Smooth muscle cell (in vitro differentiated cells): Measurements from ENCODE around the gene SFMBT1. TPM values are rescaled to one million over a fixed set of nuclear protein-coding genes. Genes with fewer than 3 reads are reported as not detected.

Experiments used
- DNase-seq: peaks from one replicate; lab custom pipeline; 2025; ENCODE audit not compliant: unreplicated experiment; lab: John Stamatoyannopoulos, UW
- H2AFZ ChIP-seq: fragments of 200-600 bp; sonication (generic); 2 replicates; pipeline ENCODE4 v1.6.0; 2016; ENCODE audit warnings: antibody characterized with exemption, low read depth, mild to moderate bottlenecking
- H3F3A ChIP-seq: fragments of 200-600 bp; sonication (generic); 2 replicates; pipeline ENCODE4 v1.6.0; 2017; ENCODE audit warnings: antibody characterized with exemption, low read depth
- H3K27ac ChIP-seq: fragments of 200-600 bp; sonication (generic); 2 replicates; pipeline ENCODE4 v1.5.1; 2016; ENCODE audit warnings: low read depth, mild to moderate bottlenecking
- H3K27me3 ChIP-seq: fragments of 200-600 bp; sonication (generic); 2 replicates; pipeline ENCODE4 v1.6.1; 2016; ENCODE audit warnings: low read depth, mild to moderate bottlenecking
- H3K36me3 ChIP-seq: fragments of 200-600 bp; sonication (generic); 2 replicates; pipeline ENCODE4 v1.5.1; 2016; ENCODE audit warnings: low read depth
- H3K4me1 ChIP-seq: fragments of 200-600 bp; sonication (generic); 2 replicates; pipeline ENCODE4 v1.5.1; 2016; ENCODE audit warnings: low read depth
- H3K4me2 ChIP-seq: fragments of 200-600 bp; sonication (generic); 2 replicates; pipeline ENCODE4 v1.6.0; 2016; ENCODE audit warnings: mild to moderate bottlenecking
- H3K4me3 ChIP-seq: fragments of 200-600 bp; sonication (generic); 2 replicates; pipeline ENCODE4 v1.5.1; 2016; ENCODE audit warnings: mild to moderate bottlenecking
- H3K79me2 ChIP-seq: fragments of 200-600 bp; sonication (generic); 2 replicates; pipeline ENCODE4 v1.6.0; 2016; ENCODE audit warnings: low read depth, mild to moderate bottlenecking
- H3K9ac ChIP-seq: fragments of 200-600 bp; sonication (generic); 2 replicates; pipeline ENCODE4 v1.6.0; 2016; ENCODE audit warnings: low read depth
- H3K9me3 ChIP-seq: fragments of 200-600 bp; sonication (generic); replicated peaks from 2 replicates; pipeline ENCODE4 v1.5.1; 2016; ENCODE audit warnings: low read depth
- H4K20me1 ChIP-seq: fragments of 200-600 bp; sonication (generic); 2 replicates; pipeline ENCODE4 v1.6.0; 2016; ENCODE audit warnings: low read depth
- WGBS: methylation state at CpG from one replicate; pipeline ENCODE4 v1.1.7; 2016; ENCODE audit warnings: low lambda C conversion rate; 5-methylcytosine and 5-hydroxymethylcytosine counted together
- polyA plus RNA-seq: library from polyadenylated mRNA; unstranded; fragments of >200 nt; fragmentation: Nextera tagmentation; extraction: Ambion mirVana; gene quantifications from 2 replicates; pipeline ENCODE4 v1.2.1, GENCODE V29; 2016
- total RNA-seq: library from RNA; depleted of rRNA; stranded (reverse); fragments of >200 nt; gene quantifications from 2 replicates; pipeline ENCODE4 v1.2.3, GENCODE V29; 2014
- TF ChIP-seq, protein P1 (sequence below): fragments of 200-600 bp; sonication (generic); IDR thresholded peaks from 2 replicates; pipeline ENCODE4 v1.5.1; 2017; ENCODE audit warnings: borderline replicate concordance, mild to moderate bottlenecking, antibody characterized with exemption; ENCODE audit not compliant: insufficient read depth, poor library complexity, severe bottlenecking

Gene SFMBT1
- total and polyA plus RNA-seq, 2 experiments from 2014 or later: 1.4 to 2.2 TPM

DNA sequence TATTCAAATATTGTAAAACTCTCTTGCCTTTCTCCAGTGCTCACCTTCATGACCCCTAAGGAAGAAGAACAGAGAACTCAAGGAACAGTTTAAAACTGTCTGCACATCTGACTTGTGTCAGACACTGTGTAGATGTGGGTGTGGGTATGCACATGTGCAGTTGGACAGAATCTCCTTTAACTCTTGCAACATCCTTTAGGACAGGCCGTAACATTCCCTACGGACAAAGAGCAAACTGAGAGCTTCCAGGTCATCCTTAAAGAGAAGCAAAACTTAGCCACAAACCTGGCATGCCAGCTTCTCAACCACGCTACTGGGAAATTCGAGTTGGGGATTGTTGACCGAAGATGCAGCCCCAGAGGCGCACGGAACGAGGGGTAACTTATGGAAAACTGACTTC is 4.1 kb upstream of the SFMBT1 start:
- no peak for DNase-seq

DNA sequence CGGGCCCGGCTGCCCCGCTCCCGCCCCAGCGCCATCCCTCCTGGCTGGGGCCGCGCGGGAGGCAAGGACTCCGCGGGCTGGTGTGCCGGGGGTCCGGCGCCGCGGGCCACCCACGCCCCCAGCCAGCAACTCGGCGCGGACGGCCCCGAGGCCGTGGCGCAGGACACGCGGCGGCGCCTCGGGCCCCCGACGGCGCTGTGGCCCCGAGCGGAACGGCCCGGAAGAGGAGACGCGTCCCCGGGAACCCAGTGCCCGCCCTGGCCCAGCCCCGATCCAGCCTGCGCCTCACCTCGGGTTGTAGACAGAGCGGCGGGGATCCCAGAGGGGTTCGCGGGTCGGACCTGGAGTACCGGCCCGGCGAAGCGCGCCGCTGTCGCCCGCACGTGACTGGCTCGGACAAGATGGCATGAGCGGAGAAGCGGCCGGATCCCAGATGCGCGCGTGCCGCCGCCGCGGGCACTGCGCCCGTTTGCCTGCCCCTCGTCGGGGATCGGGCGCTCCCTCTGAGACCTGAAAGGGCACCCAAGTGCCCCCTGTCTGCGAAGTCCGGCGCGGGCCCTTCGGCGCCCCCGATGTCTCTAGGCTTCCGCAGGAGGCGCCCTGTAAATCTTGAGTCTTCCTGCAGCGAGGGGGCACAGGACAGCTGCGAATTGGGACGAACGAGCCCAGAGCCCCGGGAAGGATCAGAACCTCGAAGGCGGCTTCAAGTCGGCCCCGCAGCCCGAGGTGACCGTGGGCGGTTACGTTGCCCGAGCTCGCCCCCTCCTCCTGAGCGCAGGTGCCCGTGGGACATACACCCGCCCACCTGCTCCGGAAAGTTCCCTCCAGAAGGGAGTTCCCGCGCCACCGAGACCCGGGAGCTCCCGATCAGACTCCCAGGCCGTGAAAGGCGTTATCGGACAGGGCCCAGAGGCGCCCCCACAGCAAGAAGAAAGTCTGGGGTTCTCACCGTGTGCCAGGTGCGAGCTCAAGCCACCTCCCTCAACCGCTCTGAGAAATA is 598 bp upstream of the SFMBT1 start:
- peaks cover 4% of the 10 kb centered on the region for H3K79me2 ChIP-seq
- H3F3A ChIP-seq: peaks cover 14% of the 10 kb centered on the region
- no peak for DNase-seq
- H3K9me3 ChIP-seq: no peaks in the 10 kb centered on the region
- no peak overlapping the region for H3K27ac ChIP-seq
- peak overlapping the region; percentile 68 for H2AFZ ChIP-seq
- TF ChIP-seq, protein P1, sequence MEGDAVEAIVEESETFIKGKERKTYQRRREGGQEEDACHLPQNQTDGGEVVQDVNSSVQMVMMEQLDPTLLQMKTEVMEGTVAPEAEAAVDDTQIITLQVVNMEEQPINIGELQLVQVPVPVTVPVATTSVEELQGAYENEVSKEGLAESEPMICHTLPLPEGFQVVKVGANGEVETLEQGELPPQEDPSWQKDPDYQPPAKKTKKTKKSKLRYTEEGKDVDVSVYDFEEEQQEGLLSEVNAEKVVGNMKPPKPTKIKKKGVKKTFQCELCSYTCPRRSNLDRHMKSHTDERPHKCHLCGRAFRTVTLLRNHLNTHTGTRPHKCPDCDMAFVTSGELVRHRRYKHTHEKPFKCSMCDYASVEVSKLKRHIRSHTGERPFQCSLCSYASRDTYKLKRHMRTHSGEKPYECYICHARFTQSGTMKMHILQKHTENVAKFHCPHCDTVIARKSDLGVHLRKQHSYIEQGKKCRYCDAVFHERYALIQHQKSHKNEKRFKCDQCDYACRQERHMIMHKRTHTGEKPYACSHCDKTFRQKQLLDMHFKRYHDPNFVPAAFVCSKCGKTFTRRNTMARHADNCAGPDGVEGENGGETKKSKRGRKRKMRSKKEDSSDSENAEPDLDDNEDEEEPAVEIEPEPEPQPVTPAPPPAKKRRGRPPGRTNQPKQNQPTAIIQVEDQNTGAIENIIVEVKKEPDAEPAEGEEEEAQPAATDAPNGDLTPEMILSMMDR: peak; percentile 18
- H3K4me1 ChIP-seq: no peaks in the 10 kb centered on the region
- peaks cover 27% of the 10 kb centered on the region for H3K27me3 ChIP-seq
- peaks cover 4% of the 10 kb centered on the region for H4K20me1 ChIP-seq
- H3K36me3 ChIP-seq: no peaks in the 10 kb centered on the region
- H3K9ac ChIP-seq: no peak overlapping the region
- 4% methylated on average over 80 of the region's 113 CpGs for WGBS
- H3K4me3 ChIP-seq: peak overlapping the region; percentile 93
- peak overlapping the region; percentile 95 for H3K4me2 ChIP-seq

More for the DNA sequence above, 4.1 kb upstream of the SFMBT1 start:
- WGBS: 82% methylated on average over 8 of the region's 8 CpGs
- Histone ChIP-seq H3K9me3 (no peaks in the 10 kb centered on the region), H3K79me2 (no peaks in the 10 kb centered on the region), H3K9ac (no peak overlapping the region), H3K27me3 (peaks cover 8% of the 10 kb centered on the region), H4K20me1 (no peaks in the 10 kb centered on the region), H3K4me2 (no peak overlapping the region), H3K36me3 (no peaks in the 10 kb centered on the region), H3K4me3 (no peak overlapping the region), H3K27ac (no peak overlapping the region), H2AFZ (no peak overlapping the region), H3F3A (peaks cover 14% of the 10 kb centered on the region), H3K4me1 (no peaks in the 10 kb centered on the region)
- TF ChIP-seq, protein P1: no peak

DNA sequence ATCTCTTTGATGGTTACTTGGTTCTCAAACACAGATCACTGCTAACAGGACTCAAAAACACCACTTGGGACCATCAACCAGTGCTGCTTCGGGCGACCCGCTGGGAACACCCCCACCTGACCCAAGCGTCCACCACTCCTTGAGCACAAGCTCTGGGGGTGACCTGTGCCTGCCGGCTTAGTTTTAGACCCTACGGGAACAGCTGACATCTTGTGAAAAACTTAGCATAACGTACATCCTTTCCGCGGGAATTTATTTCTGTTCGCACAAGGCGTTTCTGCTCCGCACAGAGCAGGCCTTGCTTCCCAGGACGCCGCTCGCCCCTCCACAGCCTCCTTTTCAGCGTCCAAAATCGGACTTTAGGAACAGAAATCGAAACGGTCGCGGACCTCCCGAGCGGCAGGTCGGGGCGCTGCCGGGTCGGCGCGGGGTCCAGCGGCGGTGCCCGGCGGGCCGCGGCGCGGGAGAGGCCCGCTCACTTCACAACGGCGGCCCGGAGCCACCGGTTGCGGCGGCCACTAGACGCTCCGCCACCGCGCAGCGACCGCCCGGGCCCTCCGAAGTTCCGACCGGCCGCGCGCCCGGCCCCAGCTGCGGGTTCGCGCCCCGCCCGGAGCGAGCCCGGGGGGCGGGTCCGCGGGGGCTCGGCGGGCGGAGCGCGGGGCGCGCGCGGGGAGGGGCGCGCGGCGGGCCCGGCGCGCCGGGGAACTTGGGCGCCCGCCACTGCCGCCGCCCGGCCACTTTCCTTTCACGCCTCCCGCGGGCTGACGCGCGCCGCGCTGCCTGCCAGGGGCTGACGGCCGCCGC is 959 bp downstream of the SFMBT1 start:
- TF ChIP-seq, protein P1: no peak
- H3K9ac ChIP-seq: no peak overlapping the region
- peak overlapping the region; percentile 98 for H3K4me2 ChIP-seq
- DNase-seq: no peak
- peaks cover 14% of the 10 kb centered on the region for H3F3A ChIP-seq
- no peaks in the 10 kb centered on the region for H3K4me1 ChIP-seq
- WGBS: 2% methylated on average over 56 of the region's 101 CpGs
- H4K20me1 ChIP-seq: peaks cover 7% of the 10 kb centered on the region
- H3K36me3 ChIP-seq: no peaks in the 10 kb centered on the region
- peak overlapping the region; percentile 76 for H3K4me3 ChIP-seq
- H3K27me3 ChIP-seq: peaks cover 27% of the 10 kb centered on the region
- no peaks in the 10 kb centered on the region for H3K9me3 ChIP-seq
- no peak overlapping the region for H3K27ac ChIP-seq
- peaks cover 4% of the 10 kb centered on the region for H3K79me2 ChIP-seq
- peak overlapping the region; percentile 99 for H2AFZ ChIP-seq
